K562 (cell line): Measurements from ENCODE around the gene PRKACG. TPM values are rescaled to one million over a fixed set of nuclear protein-coding genes. Genes with fewer than 3 reads are reported as not detected.

Source experiments
- GATAD2B ChIP-seq: fragments of 450-650 bp; IDR thresholded peaks from 2 replicates; pipeline ENCODE4 v1.6.1; 2017; ENCODE audit warnings: mild to moderate bottlenecking, borderline replicate concordance
- JUNB ChIP-seq: fragments of 450-650 bp; formaldehyde crosslinking; conservative IDR thresholded peaks from 2 replicates; pipeline ENCODE4 v1.4.0; 2020; ENCODE audit warnings: mild to moderate bottlenecking
- KLF6 ChIP-seq: fragments of 250-450 bp; sonication (Bioruptor Pico); IDR thresholded peaks from 2 replicates; pipeline ENCODE4 v1.4.0; 2020; ENCODE audit warnings: mild to moderate bottlenecking, moderate library complexity, borderline replicate concordance
- MAZ ChIP-seq, 2 experiments: fragments of 450-650 bp in 1 of 2; sonication (generic) in 1 of 2; formaldehyde crosslinking; IDR thresholded peaks in 1 of 2; conservative IDR thresholded peaks in 1 of 2; 2 replicates each; pipeline versions ENCODE4 v1.4.0 to v1.5.0; 2020; ENCODE audit warnings: mild to moderate bottlenecking in 1 of 2, missing genetic modification reagents in 1 of 2
- MEF2D ChIP-seq: conservative IDR thresholded peaks from 2 replicates; pipeline ENCODE4 v1.6.1; 2016; ENCODE audit warnings: low read depth, missing genetic modification characterization, missing compliant biosample characterization
- NCOR1 ChIP-seq: fragments of 450-650 bp; IDR thresholded peaks from 2 replicates; pipeline ENCODE4 v1.6.1; 2016; ENCODE audit warnings: mild to moderate bottlenecking, moderate library complexity
- SRSF7 ChIP-seq: fragments of 200-400 bp; formaldehyde crosslinking; optimal IDR thresholded peaks from 2 replicates; pipeline ENCODE3; 2017; ENCODE audit warnings: mild to moderate bottlenecking, low read depth, low read length
- TCF3 ChIP-seq: sonication (generic); formaldehyde crosslinking; IDR thresholded peaks from 2 replicates; pipeline ENCODE4 v1.4.0; 2020; ENCODE audit warnings: mild to moderate bottlenecking, missing genetic modification reagents
- ZBTB7A ChIP-seq: IDR thresholded peaks from 2 replicates; pipeline ENCODE4 v1.6.1; 2011; ENCODE audit warnings: low read depth, mild to moderate bottlenecking, low read length, moderate library complexity, borderline replicate concordance; ENCODE audit not compliant: control insufficient read depth
- polyA plus RNA-seq, 8 experiments: library from polyadenylated mRNA; depleted of rRNA in 4 of 8; stranded (reverse) in 5 of 8; unstranded in 3 of 8; fragments of >200 nt; fragmentation: Nextera tagmentation in 2 of 8; fragmentation: Illumina TruSeq in 1 of 8; extraction: Ambion mirVana in 2 of 8; extraction: Trizol in 1 of 8; gene quantifications; 2 replicates each; pipeline versions ENCODE4 v1.2.1 to v1.2.3, GENCODE V29; 2011 to 2014; ENCODE audit warnings: inconsistent platforms in 1 of 8, missing spikeins in 1 of 8
- total RNA-seq, 7 experiments: library from RNA; depleted of rRNA in 6 of 7; stranded (reverse); fragments of >200 nt in 6 of 7; fragmentation: Illumina TruSeq in 2 of 7; extraction: Trizol in 2 of 7; gene quantifications; 2 replicates each; pipeline versions ENCODE4 v1.2.1 to v1.2.3, GENCODE V29; 2011 to 2021; ENCODE audit warnings: low replicate concordance in 1 of 7
- TF ChIP-seq, protein P1 (sequence below), 2 experiments: fragments of 250-450 bp in 1 of 2; fragments of 450-650 bp in 1 of 2; sonication (Bioruptor Pico) in 1 of 2; IDR thresholded peaks; 2 replicates each; pipeline versions ENCODE4 v1.6.1 to v1.8.0; 2016 to 2021; ENCODE audit warnings: mild to moderate bottlenecking in 2 of 2, moderate library complexity in 2 of 2, missing compliant biosample characterization in 1 of 2, missing genetic modification characterization in 1 of 2
- TF ChIP-seq, protein P2 (sequence below): fragments of 450-650 bp; IDR thresholded peaks from 2 replicates; pipeline ENCODE4 v1.6.1; 2016; ENCODE audit warnings: mild to moderate bottlenecking, moderate library complexity

PRKACG gene
- total and polyA plus RNA-seq, 9 of the 15 experiments (the other 6 are each of a cell fraction or from before 2014, with no cell fraction given), result not detected

DNA sequence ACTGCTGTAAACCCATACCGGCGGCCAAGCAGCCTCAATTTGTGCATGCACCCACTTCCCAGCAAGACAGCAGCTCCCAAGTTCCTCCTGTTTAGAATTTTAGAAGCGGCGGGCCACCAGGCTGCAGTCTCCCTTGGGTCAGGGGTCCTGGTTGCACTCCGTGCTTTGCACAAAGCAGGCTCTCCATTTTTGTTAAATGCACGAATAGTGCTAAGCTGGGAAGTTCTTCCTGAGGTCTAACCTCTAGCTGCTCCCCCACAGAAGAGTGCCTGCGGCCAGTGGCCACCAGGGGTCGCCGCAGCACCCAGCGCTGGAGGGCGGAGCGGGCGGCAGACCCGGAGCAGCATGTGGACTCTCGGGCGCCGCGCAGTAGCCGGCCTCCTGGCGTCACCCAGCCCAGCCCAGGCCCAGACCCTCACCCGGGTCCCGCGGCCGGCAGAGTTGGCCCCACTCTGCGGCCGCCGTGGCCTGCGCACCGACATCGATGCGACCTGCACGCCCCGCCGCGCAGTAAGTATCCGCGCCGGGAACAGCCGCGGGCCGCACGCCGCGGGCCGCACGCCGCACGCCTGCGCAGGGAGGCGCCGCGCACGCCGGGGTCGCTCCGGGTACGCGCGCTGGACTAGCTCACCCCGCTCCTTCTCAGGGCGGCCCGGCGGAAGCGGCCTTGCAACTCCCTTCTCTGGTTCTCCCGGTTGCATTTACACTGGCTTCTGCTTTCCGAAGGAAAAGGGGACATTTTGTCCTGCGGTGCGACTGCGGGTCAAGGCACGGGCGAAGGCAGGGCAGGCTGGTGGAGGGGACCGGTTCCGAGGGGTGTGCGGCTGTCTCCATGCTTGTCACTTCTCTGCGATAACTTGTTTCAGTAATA lies 21.8 kb upstream of the PRKACG start, which contains the start of gene FXN (continued):
- TF ChIP-seq, protein P1, sequence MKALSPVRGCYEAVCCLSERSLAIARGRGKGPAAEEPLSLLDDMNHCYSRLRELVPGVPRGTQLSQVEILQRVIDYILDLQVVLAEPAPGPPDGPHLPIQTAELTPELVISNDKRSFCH (CRISPR knock-in tag; IDR thresholded peaks at IDR 0.05), result no peak
- TF ChIP-seq, protein P1 (tag; IDR thresholded peaks at IDR 0.05), result peak; percentile 49; the same call in 1 of the 2 replicates
- TF ChIP-seq KLF6 (CRISPR knock-in tag), result no peak
- no peak for TF ChIP-seq JUNB (CRISPR knock-in tag)
- TF ChIP-seq TCF3 (CRISPR knock-in tag), result no peak; the same call in 1 of the 2 replicates
- peak; percentile 76; the same call in 1 of the 2 replicates for TF ChIP-seq ZBTB7A
- TF ChIP-seq MAZ (CRISPR knock-in tag; conservative IDR thresholded peaks at IDR 0.05 in 1 of 2, IDR thresholded peaks at IDR 0.05 in 1 of 2), result peak; percentile 70 to 73
- TF ChIP-seq SRSF7, result no peak
- peak; percentile 87 for TF ChIP-seq GATAD2B
- no peak for TF ChIP-seq NCOR1
- TF ChIP-seq, protein P2, sequence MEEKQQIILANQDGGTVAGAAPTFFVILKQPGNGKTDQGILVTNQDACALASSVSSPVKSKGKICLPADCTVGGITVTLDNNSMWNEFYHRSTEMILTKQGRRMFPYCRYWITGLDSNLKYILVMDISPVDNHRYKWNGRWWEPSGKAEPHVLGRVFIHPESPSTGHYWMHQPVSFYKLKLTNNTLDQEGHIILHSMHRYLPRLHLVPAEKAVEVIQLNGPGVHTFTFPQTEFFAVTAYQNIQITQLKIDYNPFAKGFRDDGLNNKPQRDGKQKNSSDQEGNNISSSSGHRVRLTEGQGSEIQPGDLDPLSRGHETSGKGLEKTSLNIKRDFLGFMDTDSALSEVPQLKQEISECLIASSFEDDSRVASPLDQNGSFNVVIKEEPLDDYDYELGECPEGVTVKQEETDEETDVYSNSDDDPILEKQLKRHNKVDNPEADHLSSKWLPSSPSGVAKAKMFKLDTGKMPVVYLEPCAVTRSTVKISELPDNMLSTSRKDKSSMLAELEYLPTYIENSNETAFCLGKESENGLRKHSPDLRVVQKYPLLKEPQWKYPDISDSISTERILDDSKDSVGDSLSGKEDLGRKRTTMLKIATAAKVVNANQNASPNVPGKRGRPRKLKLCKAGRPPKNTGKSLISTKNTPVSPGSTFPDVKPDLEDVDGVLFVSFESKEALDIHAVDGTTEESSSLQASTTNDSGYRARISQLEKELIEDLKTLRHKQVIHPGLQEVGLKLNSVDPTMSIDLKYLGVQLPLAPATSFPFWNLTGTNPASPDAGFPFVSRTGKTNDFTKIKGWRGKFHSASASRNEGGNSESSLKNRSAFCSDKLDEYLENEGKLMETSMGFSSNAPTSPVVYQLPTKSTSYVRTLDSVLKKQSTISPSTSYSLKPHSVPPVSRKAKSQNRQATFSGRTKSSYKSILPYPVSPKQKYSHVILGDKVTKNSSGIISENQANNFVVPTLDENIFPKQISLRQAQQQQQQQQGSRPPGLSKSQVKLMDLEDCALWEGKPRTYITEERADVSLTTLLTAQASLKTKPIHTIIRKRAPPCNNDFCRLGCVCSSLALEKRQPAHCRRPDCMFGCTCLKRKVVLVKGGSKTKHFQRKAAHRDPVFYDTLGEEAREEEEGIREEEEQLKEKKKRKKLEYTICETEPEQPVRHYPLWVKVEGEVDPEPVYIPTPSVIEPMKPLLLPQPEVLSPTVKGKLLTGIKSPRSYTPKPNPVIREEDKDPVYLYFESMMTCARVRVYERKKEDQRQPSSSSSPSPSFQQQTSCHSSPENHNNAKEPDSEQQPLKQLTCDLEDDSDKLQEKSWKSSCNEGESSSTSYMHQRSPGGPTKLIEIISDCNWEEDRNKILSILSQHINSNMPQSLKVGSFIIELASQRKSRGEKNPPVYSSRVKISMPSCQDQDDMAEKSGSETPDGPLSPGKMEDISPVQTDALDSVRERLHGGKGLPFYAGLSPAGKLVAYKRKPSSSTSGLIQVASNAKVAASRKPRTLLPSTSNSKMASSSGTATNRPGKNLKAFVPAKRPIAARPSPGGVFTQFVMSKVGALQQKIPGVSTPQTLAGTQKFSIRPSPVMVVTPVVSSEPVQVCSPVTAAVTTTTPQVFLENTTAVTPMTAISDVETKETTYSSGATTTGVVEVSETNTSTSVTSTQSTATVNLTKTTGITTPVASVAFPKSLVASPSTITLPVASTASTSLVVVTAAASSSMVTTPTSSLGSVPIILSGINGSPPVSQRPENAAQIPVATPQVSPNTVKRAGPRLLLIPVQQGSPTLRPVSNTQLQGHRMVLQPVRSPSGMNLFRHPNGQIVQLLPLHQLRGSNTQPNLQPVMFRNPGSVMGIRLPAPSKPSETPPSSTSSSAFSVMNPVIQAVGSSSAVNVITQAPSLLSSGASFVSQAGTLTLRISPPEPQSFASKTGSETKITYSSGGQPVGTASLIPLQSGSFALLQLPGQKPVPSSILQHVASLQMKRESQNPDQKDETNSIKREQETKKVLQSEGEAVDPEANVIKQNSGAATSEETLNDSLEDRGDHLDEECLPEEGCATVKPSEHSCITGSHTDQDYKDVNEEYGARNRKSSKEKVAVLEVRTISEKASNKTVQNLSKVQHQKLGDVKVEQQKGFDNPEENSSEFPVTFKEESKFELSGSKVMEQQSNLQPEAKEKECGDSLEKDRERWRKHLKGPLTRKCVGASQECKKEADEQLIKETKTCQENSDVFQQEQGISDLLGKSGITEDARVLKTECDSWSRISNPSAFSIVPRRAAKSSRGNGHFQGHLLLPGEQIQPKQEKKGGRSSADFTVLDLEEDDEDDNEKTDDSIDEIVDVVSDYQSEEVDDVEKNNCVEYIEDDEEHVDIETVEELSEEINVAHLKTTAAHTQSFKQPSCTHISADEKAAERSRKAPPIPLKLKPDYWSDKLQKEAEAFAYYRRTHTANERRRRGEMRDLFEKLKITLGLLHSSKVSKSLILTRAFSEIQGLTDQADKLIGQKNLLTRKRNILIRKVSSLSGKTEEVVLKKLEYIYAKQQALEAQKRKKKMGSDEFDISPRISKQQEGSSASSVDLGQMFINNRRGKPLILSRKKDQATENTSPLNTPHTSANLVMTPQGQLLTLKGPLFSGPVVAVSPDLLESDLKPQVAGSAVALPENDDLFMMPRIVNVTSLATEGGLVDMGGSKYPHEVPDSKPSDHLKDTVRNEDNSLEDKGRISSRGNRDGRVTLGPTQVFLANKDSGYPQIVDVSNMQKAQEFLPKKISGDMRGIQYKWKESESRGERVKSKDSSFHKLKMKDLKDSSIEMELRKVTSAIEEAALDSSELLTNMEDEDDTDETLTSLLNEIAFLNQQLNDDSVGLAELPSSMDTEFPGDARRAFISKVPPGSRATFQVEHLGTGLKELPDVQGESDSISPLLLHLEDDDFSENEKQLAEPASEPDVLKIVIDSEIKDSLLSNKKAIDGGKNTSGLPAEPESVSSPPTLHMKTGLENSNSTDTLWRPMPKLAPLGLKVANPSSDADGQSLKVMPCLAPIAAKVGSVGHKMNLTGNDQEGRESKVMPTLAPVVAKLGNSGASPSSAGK, result no peak
- TF ChIP-seq MEF2D (tag), result no peak
